Neural cell (in vitro differentiated cells): ENCODE results near the gene KDM4C. TPM values are rescaled to one million over a fixed set of nuclear protein-coding genes. Genes with fewer than 3 reads are reported as not detected.

Source experiments
- H2AFZ ChIP-seq: fragments of 200-600, 300-800 bp; sonication (generic), shearing (Covaris generic); 2 replicates; pipeline ENCODE4 v1.6.0; 2014; ENCODE audit warnings: low read depth, mild to moderate bottlenecking, antibody characterized with exemption, low read length, moderate library complexity
- H3F3A ChIP-seq: fragments of 200-600 bp; shearing (Covaris generic); 2 replicates; pipeline ENCODE4 v1.6.1; 2016; ENCODE audit warnings: mild to moderate bottlenecking, moderate library complexity, mixed read lengths, antibody characterized with exemption, low read length; ENCODE audit not compliant: insufficient read depth, poor library complexity, severe bottlenecking
- H3K27ac ChIP-seq: fragments of 200-600, 300-800 bp; sonication (generic), shearing (Covaris generic); 2 replicates; pipeline ENCODE4 v1.5.1; 2014; ENCODE audit warnings: mild to moderate bottlenecking, low read length, moderate library complexity
- H3K27me3 ChIP-seq: fragments of 300-800, 200-600 bp; sonication (generic), shearing (Covaris generic); 2 replicates; pipeline ENCODE4 v1.6.0; 2014; ENCODE audit warnings: mild to moderate bottlenecking, low read depth, low read length, moderate library complexity; ENCODE audit not compliant: insufficient read depth
- H3K36me3 ChIP-seq: fragments of 300-800, 200-600 bp; sonication (generic), shearing (Covaris generic); 2 replicates; pipeline ENCODE4 v1.5.1; 2014; ENCODE audit warnings: mild to moderate bottlenecking, antibody characterized with exemption, low read length, moderate library complexity; ENCODE audit not compliant: insufficient read depth
- H3K4me2 ChIP-seq: fragments of 300-800, 200-600 bp; sonication (generic), shearing (Covaris generic); 2 replicates; pipeline ENCODE4 v1.6.0; 2014; ENCODE audit warnings: mild to moderate bottlenecking, low read length
- H3K4me3 ChIP-seq: fragments of 300-800, 200-600 bp; sonication (generic), shearing (Covaris generic); 2 replicates; pipeline ENCODE4 v1.5.1; 2014; ENCODE audit warnings: mild to moderate bottlenecking, low read length, moderate library complexity
- H3K79me2 ChIP-seq: fragments of 200-600 bp; shearing (Covaris generic); replicated peaks from 2 replicates; pipeline ENCODE4 v1.6.0; 2014; ENCODE audit warnings: mild to moderate bottlenecking, low read length, moderate library complexity; ENCODE audit not compliant: insufficient read depth
- H3K9ac ChIP-seq: fragments of 300-800, 200-600 bp; sonication (generic), shearing (Covaris generic); 2 replicates; pipeline ENCODE4 v1.6.1; 2016; ENCODE audit warnings: mild to moderate bottlenecking, low read length, mixed read lengths
- H3K9me2 ChIP-seq: fragments of 200-600 bp; shearing (Covaris generic); 2 replicates; pipeline ENCODE4 v1.6.1; 2016; ENCODE audit warnings: mild to moderate bottlenecking, low read length, mixed read lengths; ENCODE audit not compliant: insufficient read depth
- H3K9me3 ChIP-seq: fragments of 200-600, 300-800 bp; sonication (generic), shearing (Covaris generic); 2 replicates; pipeline ENCODE4 v1.6.1; 2016; ENCODE audit warnings: mild to moderate bottlenecking, mixed run types, low read length, moderate library complexity, mixed read lengths
- H4K20me1 ChIP-seq: fragments of 200-600 bp; shearing (Covaris generic); 2 replicates; pipeline ENCODE4 v1.6.1; 2016; ENCODE audit warnings: mild to moderate bottlenecking, mixed run types; ENCODE audit not compliant: insufficient read depth
- EP300 ChIP-seq: fragments of 450-650 bp; conservative IDR thresholded peaks from 2 replicates; pipeline ENCODE4 v1.6.1; 2014; ENCODE audit warnings: antibody characterized with exemption, mild to moderate bottlenecking, moderate library complexity; ENCODE audit not compliant: poor library complexity, severe bottlenecking
- EZH2 ChIP-seq: fragments of 200-600, 300-800 bp; shearing (Covaris generic), sonication (generic); IDR thresholded peaks from 2 replicates; pipeline ENCODE4 v1.6.1; 2014; ENCODE audit warnings: antibody characterized with exemption, low read length, borderline replicate concordance, mild to moderate bottlenecking; ENCODE audit not compliant: insufficient read depth, poor library complexity, severe bottlenecking
- MXI1 ChIP-seq: fragments of 450-650 bp; conservative IDR thresholded peaks from 2 replicates; pipeline ENCODE4 v1.6.1; 2014; ENCODE audit warnings: antibody characterized with exemption, mild to moderate bottlenecking; ENCODE audit not compliant: poor library complexity, severe bottlenecking
- POLR2AphosphoS5 ChIP-seq: IDR thresholded peaks from 2 replicates; pipeline ENCODE4 v1.6.1; 2012
- RAD21 ChIP-seq: fragments of 450-650 bp; conservative IDR thresholded peaks from 2 replicates; pipeline ENCODE4 v1.6.1; 2014; ENCODE audit warnings: antibody characterized with exemption, mild to moderate bottlenecking, moderate library complexity
- SMC3 ChIP-seq: fragments of 450-650 bp; conservative IDR thresholded peaks from 2 replicates; pipeline ENCODE4 v1.6.1; 2014; ENCODE audit warnings: antibody characterized with exemption, mild to moderate bottlenecking, moderate library complexity; ENCODE audit not compliant: poor library complexity
- TAF1 ChIP-seq: IDR thresholded peaks from 2 replicates; pipeline ENCODE4 v1.6.1; 2012; ENCODE audit warnings: low read depth
- polyA plus RNA-seq: library from polyadenylated mRNA; depleted of rRNA; stranded (reverse); fragments of >200 nt; gene quantifications from 2 replicates; pipeline ENCODE4 v1.2.3, GENCODE V29; 2014
- TF ChIP-seq, protein P1 (sequence below): IDR thresholded peaks from 2 replicates; pipeline ENCODE4 v1.6.1; 2012; ENCODE audit warnings: borderline replicate concordance
- TF ChIP-seq, protein P2 (sequence below): fragments of 450-650 bp; IDR thresholded peaks from 2 replicates; pipeline ENCODE4 v1.5.1; 2014; ENCODE audit warnings: antibody characterized with exemption, mild to moderate bottlenecking, moderate library complexity; ENCODE audit not compliant: poor library complexity, severe bottlenecking

KDM4C gene
- polyA plus RNA-seq, 1 donor from 2014 or later, result 21.1 TPM

DNA sequence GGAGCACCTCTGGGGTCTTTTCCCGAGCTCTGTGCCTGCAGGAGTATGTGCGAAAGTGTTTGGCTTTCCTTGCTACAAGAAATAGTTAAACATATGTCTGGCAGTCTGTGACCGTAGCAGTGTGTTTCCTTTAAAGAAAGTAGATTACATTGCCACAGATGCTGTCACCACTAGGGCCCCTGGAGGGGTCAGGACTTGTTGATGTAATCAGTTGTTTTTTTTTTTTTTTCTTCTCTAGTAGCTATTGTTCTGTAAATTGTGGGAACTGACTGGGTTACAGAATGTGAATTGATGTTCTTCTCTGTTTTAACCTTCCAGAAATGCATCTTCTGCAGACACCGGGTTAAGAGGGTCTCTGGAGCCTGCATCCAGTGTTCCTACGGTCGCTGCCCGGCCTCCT lies 345.6 kb downstream of the KDM4C start:
- H3K27me3 ChIP-seq, result no peaks in the 10 kb centered on the region
- H2AFZ ChIP-seq, result no peak overlapping the region
- H3K79me2 ChIP-seq, result no peaks in the 10 kb centered on the region
- no peak overlapping the region for H3K4me3 ChIP-seq
- no peaks in the 10 kb centered on the region for H3K9me2 ChIP-seq
- H3F3A ChIP-seq, result no peaks in the 10 kb centered on the region
- TF ChIP-seq, protein P1, sequence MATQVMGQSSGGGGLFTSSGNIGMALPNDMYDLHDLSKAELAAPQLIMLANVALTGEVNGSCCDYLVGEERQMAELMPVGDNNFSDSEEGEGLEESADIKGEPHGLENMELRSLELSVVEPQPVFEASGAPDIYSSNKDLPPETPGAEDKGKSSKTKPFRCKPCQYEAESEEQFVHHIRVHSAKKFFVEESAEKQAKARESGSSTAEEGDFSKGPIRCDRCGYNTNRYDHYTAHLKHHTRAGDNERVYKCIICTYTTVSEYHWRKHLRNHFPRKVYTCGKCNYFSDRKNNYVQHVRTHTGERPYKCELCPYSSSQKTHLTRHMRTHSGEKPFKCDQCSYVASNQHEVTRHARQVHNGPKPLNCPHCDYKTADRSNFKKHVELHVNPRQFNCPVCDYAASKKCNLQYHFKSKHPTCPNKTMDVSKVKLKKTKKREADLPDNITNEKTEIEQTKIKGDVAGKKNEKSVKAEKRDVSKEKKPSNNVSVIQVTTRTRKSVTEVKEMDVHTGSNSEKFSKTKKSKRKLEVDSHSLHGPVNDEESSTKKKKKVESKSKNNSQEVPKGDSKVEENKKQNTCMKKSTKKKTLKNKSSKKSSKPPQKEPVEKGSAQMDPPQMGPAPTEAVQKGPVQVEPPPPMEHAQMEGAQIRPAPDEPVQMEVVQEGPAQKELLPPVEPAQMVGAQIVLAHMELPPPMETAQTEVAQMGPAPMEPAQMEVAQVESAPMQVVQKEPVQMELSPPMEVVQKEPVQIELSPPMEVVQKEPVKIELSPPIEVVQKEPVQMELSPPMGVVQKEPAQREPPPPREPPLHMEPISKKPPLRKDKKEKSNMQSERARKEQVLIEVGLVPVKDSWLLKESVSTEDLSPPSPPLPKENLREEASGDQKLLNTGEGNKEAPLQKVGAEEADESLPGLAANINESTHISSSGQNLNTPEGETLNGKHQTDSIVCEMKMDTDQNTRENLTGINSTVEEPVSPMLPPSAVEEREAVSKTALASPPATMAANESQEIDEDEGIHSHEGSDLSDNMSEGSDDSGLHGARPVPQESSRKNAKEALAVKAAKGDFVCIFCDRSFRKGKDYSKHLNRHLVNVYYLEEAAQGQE, result no peak
- TF ChIP-seq EZH2 (no peak), RAD21 (no peak), SMC3 (no peak), EP300 (no peak), TAF1 (no peak), POLR2AphosphoS5 (no peak), MXI1 (no peak)
- TF ChIP-seq, protein P2, sequence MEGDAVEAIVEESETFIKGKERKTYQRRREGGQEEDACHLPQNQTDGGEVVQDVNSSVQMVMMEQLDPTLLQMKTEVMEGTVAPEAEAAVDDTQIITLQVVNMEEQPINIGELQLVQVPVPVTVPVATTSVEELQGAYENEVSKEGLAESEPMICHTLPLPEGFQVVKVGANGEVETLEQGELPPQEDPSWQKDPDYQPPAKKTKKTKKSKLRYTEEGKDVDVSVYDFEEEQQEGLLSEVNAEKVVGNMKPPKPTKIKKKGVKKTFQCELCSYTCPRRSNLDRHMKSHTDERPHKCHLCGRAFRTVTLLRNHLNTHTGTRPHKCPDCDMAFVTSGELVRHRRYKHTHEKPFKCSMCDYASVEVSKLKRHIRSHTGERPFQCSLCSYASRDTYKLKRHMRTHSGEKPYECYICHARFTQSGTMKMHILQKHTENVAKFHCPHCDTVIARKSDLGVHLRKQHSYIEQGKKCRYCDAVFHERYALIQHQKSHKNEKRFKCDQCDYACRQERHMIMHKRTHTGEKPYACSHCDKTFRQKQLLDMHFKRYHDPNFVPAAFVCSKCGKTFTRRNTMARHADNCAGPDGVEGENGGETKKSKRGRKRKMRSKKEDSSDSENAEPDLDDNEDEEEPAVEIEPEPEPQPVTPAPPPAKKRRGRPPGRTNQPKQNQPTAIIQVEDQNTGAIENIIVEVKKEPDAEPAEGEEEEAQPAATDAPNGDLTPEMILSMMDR, result no peak
- H3K27ac ChIP-seq, result peak overlapping the region; percentile 80
- no peaks in the 10 kb centered on the region for H3K9me3 ChIP-seq
- no peaks in the 10 kb centered on the region for H4K20me1 ChIP-seq
- no peak overlapping the region for H3K4me2 ChIP-seq
- H3K36me3 ChIP-seq, result no peaks in the 10 kb centered on the region
- H3K9ac ChIP-seq, result no peak overlapping the region

DNA sequence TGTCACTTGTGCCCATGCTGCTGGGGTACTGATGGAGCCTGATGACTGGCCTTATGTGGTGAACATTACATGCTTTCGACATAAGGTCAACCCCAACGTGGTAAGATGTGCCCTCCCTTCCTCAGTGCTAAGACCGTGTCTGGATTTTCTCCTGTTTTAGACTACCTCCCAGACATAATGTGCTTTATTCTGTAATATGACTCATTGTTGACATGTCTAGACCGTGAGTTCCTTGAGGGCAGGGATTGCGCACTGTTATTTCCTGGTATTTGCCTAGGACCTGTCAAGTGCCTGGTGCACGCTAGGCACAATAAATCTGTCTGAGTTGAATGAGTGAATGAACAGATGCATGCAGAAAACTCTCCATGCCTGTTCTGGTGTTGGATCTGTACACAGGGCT lies 346.0 kb downstream of the KDM4C start:
- no peaks in the 10 kb centered on the region for H4K20me1 ChIP-seq
- no peaks in the 10 kb centered on the region for H3K27me3 ChIP-seq
- H3K36me3 ChIP-seq, result no peaks in the 10 kb centered on the region
- H3K9ac ChIP-seq, result peak overlapping the region; percentile 48
- H3K79me2 ChIP-seq, result no peaks in the 10 kb centered on the region
- TF ChIP-seq, protein P2, result no peak
- TF ChIP-seq SMC3 (no peak), EP300 (no peak), MXI1 (no peak), POLR2AphosphoS5 (no peak), TAF1 (no peak), EZH2 (no peak), RAD21 (no peak)
- TF ChIP-seq, protein P1, result no peak
- H3K4me2 ChIP-seq, result no peak overlapping the region
- no peaks in the 10 kb centered on the region for H3K9me2 ChIP-seq
- H3F3A ChIP-seq, result no peaks in the 10 kb centered on the region
- H3K9me3 ChIP-seq, result no peaks in the 10 kb centered on the region
- H3K27ac ChIP-seq, result peak overlapping the region; percentile 80
- H2AFZ ChIP-seq, result no peak overlapping the region
- H3K4me3 ChIP-seq, result no peak overlapping the region
